Tibial nerve (tissue), 4 donors: ENCODE measurements around the gene GATC. TPM values are rescaled to one million over a fixed set of nuclear protein-coding genes. Genes with fewer than 3 reads are reported as not detected.

Experiments used
- DNase-seq, 2 donors: peaks; one replicate each; pipeline ENCODE4 v3.0.0-alpha.2; 2019; ENCODE audit warnings: low spot score in 2 of 2
- H3K27ac ChIP-seq, 4 donors: fragments of 200-600 bp; sonication (generic) in 3 of 4; one replicate each; pipeline ENCODE4 v1.5.1; 2017 to 2019; ENCODE audit warnings: mild to moderate bottlenecking in 1 of 4
- H3K27me3 ChIP-seq, 2 donors: fragments of 200-600 bp; sonication (generic) in 1 of 2; one replicate each; pipeline versions ENCODE4 v1.5.1 to v1.6.0; 2017 to 2019
- H3K36me3 ChIP-seq, 3 donors: fragments of 200-600 bp; sonication (generic); one replicate each; pipeline ENCODE4 v1.5.1; 2018 to 2019
- H3K4me1 ChIP-seq, 4 donors: fragments of 200-600 bp; sonication (generic) in 3 of 4; one replicate each; pipeline ENCODE4 v1.5.1; 2017 to 2019
- H3K4me3 ChIP-seq, 4 donors: fragments of 200-600 bp; sonication (generic) in 3 of 4; one replicate each; pipeline ENCODE4 v1.5.1; 2017 to 2019; ENCODE audit warnings: mild to moderate bottlenecking in 1 of 4, moderate library complexity in 1 of 4
- H3K9me3 ChIP-seq, 4 donors: fragments of 200-600 bp; sonication (generic) in 3 of 4; one replicate each; pipeline ENCODE4 v1.5.1; 2017 to 2019
- CTCF ChIP-seq, 5 experiments: fragments of 200-600 bp in 3 of 5; fragments of 450-650 bp in 2 of 5; sonication (generic) in 3 of 5; IDR thresholded peaks; one replicate each; pipeline ENCODE4 v1.5.1; 2016 to 2019; ENCODE audit warnings: antibody characterized with exemption in 5 of 5, mild to moderate bottlenecking in 3 of 5, moderate library complexity in 2 of 5
- EP300 ChIP-seq, 2 donors: sonication (generic); formaldehyde crosslinking; IDR thresholded peaks; one replicate each; pipeline ENCODE4 v1.6.1; 2017; ENCODE audit warnings: antibody characterized with exemption in 2 of 2, mild to moderate bottlenecking in 1 of 2
- POLR2A ChIP-seq, 2 donors: fragments of 450-650 bp; IDR thresholded peaks; one replicate each; pipeline ENCODE4 v1.6.1; 2017; ENCODE audit warnings: antibody characterized with exemption in 2 of 2, mild to moderate bottlenecking in 2 of 2, moderate library complexity in 2 of 2
- WGBS, 2 donors: methylation state at CpG; one replicate each; pipeline ENCODE4 v1.1.5; 2018; 5-methylcytosine and 5-hydroxymethylcytosine counted together
- total RNA-seq, 4 donors: library from RNA; depleted of rRNA; stranded (reverse); fragments of >200 nt; gene quantifications; one replicate each; pipeline ENCODE4 v1.1.0, GENCODE V29; 2016

The GATC gene
- total RNA-seq, 4 donors from 2014 or later: 21.0 to 37.3 (median 29.2) TPM

- H3K36me3 ChIP-seq: peaks cover 0 to 90% (median 0%) of the 10 kb centered on the region in 3 donors
- no peak overlapping the region for H3K27ac ChIP-seq
- no peak overlapping the region for H3K4me3 ChIP-seq
- WGBS, 2 donors: 89 to 95% methylated on average over 7 of the region's 7 CpGs
- H3K4me1 ChIP-seq: no peaks in the 10 kb centered on the region
- TF ChIP-seq EP300 (IDR thresholded peaks at IDR 0.05) (no peak), CTCF (IDR thresholded peaks at IDR 0.05) (no peak), POLR2A (IDR thresholded peaks at IDR 0.05) (no peak)
- DNase-seq: no peak
- H3K9me3 ChIP-seq: no peaks in the 10 kb centered on the region
- H3K27me3 ChIP-seq: no peaks in the 10 kb centered on the region
These were observed 9.1 kb downstream of the GATC start for GRCh38 chr12:120455302-120455701.

GRCh38 chr12:120457133-120457532 lies 10.9 kb downstream of the GATC start:
- no peak for DNase-seq
- TF ChIP-seq POLR2A (IDR thresholded peaks at IDR 0.05) (no peak), EP300 (IDR thresholded peaks at IDR 0.05) (no peak), CTCF (IDR thresholded peaks at IDR 0.05) (no peak)
- Histone ChIP-seq H3K27ac (no peak overlapping the region), H3K27me3 (no peaks in the 10 kb centered on the region), H3K4me3 (no peak overlapping the region), H3K4me1 (no peaks in the 10 kb centered on the region), H3K9me3 (no peaks in the 10 kb centered on the region), H3K36me3 (peaks cover 0 to 91% (median 0%) of the 10 kb centered on the region in 3 donors)
- 83% methylated on average over 6 of the region's 6 CpGs for WGBS, 2 donors

- Histone ChIP-seq H3K4me1 (peaks cover 0 to 1% (median 0%) of the 10 kb centered on the region in 4 donors), H3K27me3 (no peaks in the 10 kb centered on the region), H3K27ac (no peak overlapping the region), H3K9me3 (no peaks in the 10 kb centered on the region), H3K4me3 (no peak overlapping the region), H3K36me3 (peaks cover 0 to 98% (median 2%) of the 10 kb centered on the region in 3 donors)
- TF ChIP-seq POLR2A (IDR thresholded peaks at IDR 0.05): no peak
- no peak for DNase-seq
- 88 to 93% methylated on average over 3 of the region's 3 CpGs for WGBS, 2 donors
These were observed 13.9 kb downstream of the GATC start for GRCh38 chr12:120460157-120460556.

GRCh38 chr12:120462099-120462640 lies 15.9 kb downstream of the GATC start:
- H3K27me3 ChIP-seq: no peaks in the 10 kb centered on the region
- H3K9me3 ChIP-seq: no peaks in the 10 kb centered on the region
- TF ChIP-seq EP300 (IDR thresholded peaks at IDR 0.05) (no peak), POLR2A (IDR thresholded peaks at IDR 0.05) (no peak)
- H3K4me3 ChIP-seq: no peak overlapping the region
- no peak for DNase-seq
- peaks cover 0 to 97% (median 4%) of the 10 kb centered on the region in 3 donors for H3K36me3 ChIP-seq
- 65 to 69% methylated on average over 3 of the region's 3 CpGs for WGBS, 2 donors
- peaks cover 0 to 21% (median 11%) of the 10 kb centered on the region in 4 donors for H3K4me1 ChIP-seq
- H3K27ac ChIP-seq: no peak overlapping the region

GRCh38 chr12:120463712-120464111 lies 17.5 kb downstream of the GATC start:
- Histone ChIP-seq H3K4me3 (no peak overlapping the region), H3K9me3 (no peaks in the 10 kb centered on the region), H3K4me1 (peaks cover 0 to 34% (median 19%) of the 10 kb centered on the region in 4 donors), H3K36me3 (peaks cover 0 to 86% (median 4%) of the 10 kb centered on the region in 3 donors), H3K27ac (no peak overlapping the region), H3K27me3 (no peaks in the 10 kb centered on the region)
- no peak for TF ChIP-seq CTCF (IDR thresholded peaks at IDR 0.05)
- no peak for TF ChIP-seq EP300 (IDR thresholded peaks at IDR 0.05)
- no peak for TF ChIP-seq POLR2A (IDR thresholded peaks at IDR 0.05)
- no peak for DNase-seq
- 84 to 85% methylated on average over 5 of the region's 5 CpGs for WGBS, 2 donors

GRCh38 chr12:120465756-120466155 lies 19.5 kb downstream of the GATC start:
- Histone ChIP-seq H3K36me3 (peaks cover 0 to 65% (median 4%) of the 10 kb centered on the region in 3 donors), H3K27ac (no peak overlapping the region), H3K27me3 (no peaks in the 10 kb centered on the region), H3K4me1 (peaks cover 0 to 43% (median 27%) of the 10 kb centered on the region in 4 donors), H3K4me3 (no peak overlapping the region), H3K9me3 (no peaks in the 10 kb centered on the region)
- no peak for DNase-seq
- TF ChIP-seq POLR2A (IDR thresholded peaks at IDR 0.05): no peak
- TF ChIP-seq CTCF (IDR thresholded peaks at IDR 0.05): no peak
- TF ChIP-seq EP300 (IDR thresholded peaks at IDR 0.05): no peak
- WGBS, 2 donors: 35 to 48% methylated on average over 5 of the region's 5 CpGs
